GM19328 (cell line): ENCODE results near the gene FAM180B.
A peak's percentile ranks its signal among the peaks of the same experiment; 100 is the strongest.
"Not testable (repeated sequence)": the region's sequence is repeated elsewhere in the genome, so short reads cannot be mapped to it uniquely, and the experiment has no call there.

Source experiments
- ATAC-seq: cut with Tn5 transposase; IDR thresholded peaks from one replicate; pipeline ENCODE4 v1.9.1; 2021; ENCODE audit warnings: mild to moderate bottlenecking, moderate library complexity; ENCODE audit not compliant: unreplicated experiment

The FAM180B gene

GRCh38 chr11:47593934-47594855, 7.7 kb downstream of the FAM180B start, which contains the start of gene C1QTNF4:
TSS of gene C1QTNF4 (minus strand) at chr11:47594411. CDS start at chr11:47590810, 3,601 bp downstream.
- ATAC-seq: no peak

- ATAC-seq: no peak
Observed at GRCh38 chr11:47595029-47595428, 8.6 kb downstream of the FAM180B start.

GRCh38 chr11:47595967-47596366, 9.5 kb downstream of the FAM180B start:
- ATAC-seq: no peak

GRCh38 chr11:47599902-47600301, 13.4 kb downstream of the FAM180B start:
- no peak for ATAC-seq

GRCh38 chr11:47603295-47603694, 16.8 kb downstream of the FAM180B start:
- ATAC-seq: no peak

GRCh38 chr11:47605921-47606320, 19.4 kb downstream of the FAM180B start:
- no peak for ATAC-seq

- no peak for ATAC-seq
Observed at GRCh38 chr11:47606731-47607130, 20.3 kb downstream of the FAM180B start.

- ATAC-seq: no peak
Observed at GRCh38 chr11:47607380-47607779, 20.9 kb downstream of the FAM180B start.

GRCh38 chr11:47609675-47610074, 23.2 kb downstream of the FAM180B start:
- no peak for ATAC-seq

GRCh38 chr11:47611348-47611794, 24.9 kb downstream of the FAM180B start:
- ATAC-seq: peak; percentile 68

GRCh38 chr11:47615249-47615648, 28.8 kb downstream of the FAM180B start:
- ATAC-seq: no peak

- ATAC-seq: no peak
Observed at GRCh38 chr11:47616726-47617416, 30.4 kb downstream of the FAM180B start.

- ATAC-seq: no peak
Observed at GRCh38 chr11:47617417-47617809, 30.9 kb downstream of the FAM180B start.

GRCh38 chr11:47620836-47621378, 34.4 kb downstream of the FAM180B start:
- no peak for ATAC-seq

GRCh38 chr11:47626234-47626633, 39.8 kb downstream of the FAM180B start:
- no peak for ATAC-seq

- ATAC-seq: no peak
Observed at GRCh38 chr11:47628026-47628425, 41.5 kb downstream of the FAM180B start.

GRCh38 chr11:47631473-47631872, 45.0 kb downstream of the FAM180B start:
- ATAC-seq: no peak

GRCh38 chr11:47636331-47636730, 49.9 kb downstream of the FAM180B start:
- ATAC-seq: not testable (repeated sequence)
